GM12801 (cell line): ENCODE measurements around the gene CTIF.

Source experiments
- TF ChIP-seq, protein P1 (sequence below): IDR thresholded peaks from one replicate; pipeline ENCODE4 v1.5.1; 2011; ENCODE audit warnings: control low read depth; ENCODE audit not compliant: insufficient read length; ENCODE audit errors: extremely low read depth

The CTIF gene

GRCh38 chr18:48638896-48639771, 100.3 kb downstream of the CTIF start:
- TF ChIP-seq, protein P1, sequence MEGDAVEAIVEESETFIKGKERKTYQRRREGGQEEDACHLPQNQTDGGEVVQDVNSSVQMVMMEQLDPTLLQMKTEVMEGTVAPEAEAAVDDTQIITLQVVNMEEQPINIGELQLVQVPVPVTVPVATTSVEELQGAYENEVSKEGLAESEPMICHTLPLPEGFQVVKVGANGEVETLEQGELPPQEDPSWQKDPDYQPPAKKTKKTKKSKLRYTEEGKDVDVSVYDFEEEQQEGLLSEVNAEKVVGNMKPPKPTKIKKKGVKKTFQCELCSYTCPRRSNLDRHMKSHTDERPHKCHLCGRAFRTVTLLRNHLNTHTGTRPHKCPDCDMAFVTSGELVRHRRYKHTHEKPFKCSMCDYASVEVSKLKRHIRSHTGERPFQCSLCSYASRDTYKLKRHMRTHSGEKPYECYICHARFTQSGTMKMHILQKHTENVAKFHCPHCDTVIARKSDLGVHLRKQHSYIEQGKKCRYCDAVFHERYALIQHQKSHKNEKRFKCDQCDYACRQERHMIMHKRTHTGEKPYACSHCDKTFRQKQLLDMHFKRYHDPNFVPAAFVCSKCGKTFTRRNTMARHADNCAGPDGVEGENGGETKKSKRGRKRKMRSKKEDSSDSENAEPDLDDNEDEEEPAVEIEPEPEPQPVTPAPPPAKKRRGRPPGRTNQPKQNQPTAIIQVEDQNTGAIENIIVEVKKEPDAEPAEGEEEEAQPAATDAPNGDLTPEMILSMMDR, result no peak

DNA sequence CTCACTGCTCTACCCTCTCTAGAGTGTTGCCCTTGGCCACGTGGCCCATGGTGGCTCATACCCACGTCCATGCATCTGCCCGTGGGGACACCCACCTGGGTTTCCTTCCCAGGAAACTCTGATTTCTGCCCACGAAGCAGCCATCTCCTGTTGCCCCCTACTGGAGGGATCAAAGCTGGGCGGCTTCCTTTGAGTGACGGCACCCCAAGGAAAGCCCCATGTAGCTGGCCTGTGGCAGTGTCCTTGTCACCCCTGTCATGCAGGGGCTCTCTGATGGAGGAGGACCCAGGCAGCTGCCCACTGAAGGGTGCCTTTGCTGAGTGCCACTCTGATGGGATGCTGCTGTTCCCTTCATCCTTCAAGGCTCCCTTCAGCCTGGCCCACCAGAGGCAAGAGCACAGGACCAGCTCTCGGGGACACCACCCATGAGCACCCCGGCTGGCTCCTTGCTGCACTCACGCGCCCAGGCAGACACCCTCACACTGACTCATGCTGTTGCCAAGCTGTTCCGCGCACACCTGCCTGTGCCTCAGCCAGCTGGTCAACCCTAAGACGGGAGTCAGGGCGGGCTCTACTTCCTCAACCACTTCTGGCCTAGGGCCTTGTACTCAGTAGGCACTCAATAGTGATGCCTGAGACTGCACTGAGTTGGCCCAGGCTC, 101.1 kb downstream of the CTIF start:
- TF ChIP-seq, protein P1, result no peak

GRCh38 chr18:48640566-48641270, 101.9 kb downstream of the CTIF start:
- TF ChIP-seq, protein P1, result no peak

GRCh38 chr18:48641981-48642380, 103.2 kb downstream of the CTIF start:
- TF ChIP-seq, protein P1, result no peak

DNA sequence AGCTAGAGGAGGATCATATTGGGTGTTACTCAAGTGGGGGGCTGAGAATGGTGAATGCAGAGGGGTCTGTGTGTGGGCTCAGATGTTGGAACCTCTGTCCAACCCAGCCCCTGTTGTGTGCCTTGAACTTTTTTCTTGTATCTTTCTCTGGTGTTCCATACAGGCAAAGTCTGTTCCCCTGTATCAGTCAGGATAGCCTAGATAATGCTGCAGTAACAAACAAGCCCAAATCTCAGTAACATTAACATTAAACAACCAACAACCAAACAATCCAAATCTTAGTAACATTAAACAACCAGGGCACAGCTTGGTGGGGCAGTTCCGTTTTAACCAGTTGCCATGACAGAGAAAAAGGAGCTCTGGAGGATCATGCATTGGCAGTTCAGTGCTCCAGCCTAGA, 103.7 kb downstream of the CTIF start:
- TF ChIP-seq, protein P1, result no peak

- TF ChIP-seq, protein P1, result no peak
Observed at GRCh38 chr18:48643262-48643661, 104.4 kb downstream of the CTIF start.

- TF ChIP-seq, protein P1, result no peak
Observed at GRCh38 chr18:48644029-48644428, 105.2 kb downstream of the CTIF start.
